ENCODE results near the gene GADD45B. TPM values are rescaled to one million over a fixed set of nuclear protein-coding genes. Genes with fewer than 3 reads are reported as not detected.

Gene GADD45B
- total RNA-seq, 1 donor from 2014 or later, result 291 TPM

- POLR2A ChIA-PET, result interaction anchor here (0.6 to 1.0 kb wide), 2 partner anchors 89 to 94 kb away, joined by 5 to 14 read pairs; no protein-coding TSS in a partner anchor
- CTCF ChIA-PET, result no interaction called here
- no peaks in the 10 kb centered on the region for H3K9me3 Mint-ChIP-seq
- ATAC-seq (ENCODE audit: low read depth) (no peak), DNase-seq (no peak)
- H3K27me3 Mint-ChIP-seq, result no peaks in the 10 kb centered on the region
- peaks cover 11% of the 10 kb centered on the region for H3K4me1 Mint-ChIP-seq
- no peak overlapping the region for H3K27ac Mint-ChIP-seq
- intact Hi-C loops (cut with micrococcal nuclease), result no loop called here
- no peak for TF ChIP-seq CTCF (IDR thresholded peaks at IDR 0.05)
- peaks cover 47% of the 10 kb centered on the region for H3K36me3 Mint-ChIP-seq (ENCODE audit: low read depth)
- H3K4me3 Mint-ChIP-seq, result no peak overlapping the region
Measured at GRCh38 chr19:2519482-2519881, 43.6 kb downstream of the GADD45B start.

- no peak for TF ChIP-seq CTCF (IDR thresholded peaks at IDR 0.05)
- Mint-ChIP-seq H3K4me3 (no peak overlapping the region), H3K27me3 (no peaks in the 10 kb centered on the region), H3K27ac (no peak overlapping the region), H3K36me3 (ENCODE audit: low read depth) (peaks cover 30% of the 10 kb centered on the region), H3K9me3 (no peaks in the 10 kb centered on the region), H3K4me1 (peaks cover 11% of the 10 kb centered on the region)
- ATAC-seq (ENCODE audit: low read depth) (no peak), DNase-seq (no peak)
- POLR2A ChIA-PET, result interaction anchor here (1.7 kb wide), 1 partner anchor 47 kb away, joined by 10 read pairs; the partner anchor contains the start of gene GADD45B
- intact Hi-C loops (cut with micrococcal nuclease), result no loop called here
- CTCF ChIA-PET, result no interaction called here
Measured at GRCh38 chr19:2523630-2524311, 47.8 kb downstream of the GADD45B start.

- no peak for ATAC-seq (ENCODE audit: low read depth)
- intact Hi-C loops (cut with micrococcal nuclease), result no loop called here
- TF ChIP-seq CTCF (IDR thresholded peaks at IDR 0.05), result no peak
- no peak for DNase-seq
- Mint-ChIP-seq H3K9me3 (no peaks in the 10 kb centered on the region), H3K36me3 (ENCODE audit: low read depth) (peaks cover 33% of the 10 kb centered on the region), H3K27me3 (no peaks in the 10 kb centered on the region), H3K27ac (no peak overlapping the region), H3K4me3 (no peak overlapping the region), H3K4me1 (peaks cover 12% of the 10 kb centered on the region)
- ChIA-PET POLR2A (no interaction called here), CTCF (no interaction called here)
Measured at GRCh38 chr19:2524361-2524839, 48.5 kb downstream of the GADD45B start.

- POLR2A ChIA-PET, result no interaction called here
- Mint-ChIP-seq H3K36me3 (ENCODE audit: low read depth) (peaks cover 32% of the 10 kb centered on the region), H3K27ac (no peak overlapping the region), H3K4me3 (no peak overlapping the region), H3K4me1 (peaks cover 17% of the 10 kb centered on the region), H3K27me3 (no peaks in the 10 kb centered on the region), H3K9me3 (no peaks in the 10 kb centered on the region)
- intact Hi-C loops (cut with micrococcal nuclease), result no loop called here
- CTCF ChIA-PET, result no interaction called here
- ATAC-seq (ENCODE audit: low read depth), result no peak
- TF ChIP-seq CTCF (IDR thresholded peaks at IDR 0.05), result no peak
- no peak for DNase-seq
Measured at GRCh38 chr19:2524840-2525723, 49.2 kb downstream of the GADD45B start.

- peaks cover under 1% of the 10 kb centered on the region for H3K9me3 Mint-ChIP-seq
- no peaks in the 10 kb centered on the region for H3K27me3 Mint-ChIP-seq
- H3K36me3 Mint-ChIP-seq (ENCODE audit: low read depth), result peaks cover 23% of the 10 kb centered on the region
- H3K4me3 Mint-ChIP-seq, result no peak overlapping the region
- intact Hi-C loops (cut with micrococcal nuclease), result no loop called here
- DNase-seq (no peak), ATAC-seq (ENCODE audit: low read depth) (no peak)
- peaks cover 14% of the 10 kb centered on the region for H3K4me1 Mint-ChIP-seq
- ChIA-PET POLR2A (no interaction called here), CTCF (no interaction called here)
- TF ChIP-seq CTCF (IDR thresholded peaks at IDR 0.05), result no peak
- H3K27ac Mint-ChIP-seq, result peak overlapping the region; percentile 18
Measured at GRCh38 chr19:2527171-2527570, 51.2 kb downstream of the GADD45B start.
